Activated CD4-positive, alpha-beta T cell treated with anti-CD3 and anti-CD28 coated beads, Interleukin-2, amount 50 U/mL, for 16 hours (primary cell): Measurements from ENCODE around the gene GPR156.
"Not testable (repeated sequence)": the region's sequence is repeated elsewhere in the genome, so short reads cannot be mapped to it uniquely, and the experiment has no call there.

Experiments used
- DNase-seq: peaks from one replicate; pipeline ENCODE4 v3.0.0-alpha.2; 2020

GPR156 gene

GRCh38 chr3:120272286-120272685 is 12.7 kb downstream of the GPR156 start:
- DNase-seq = no peak

- no peak for DNase-seq
Measured at GRCh38 chr3:120265989-120266388, 19.0 kb downstream of the GPR156 start.

- DNase-seq = no peak
Measured at GRCh38 chr3:120264963-120265362, 20.1 kb downstream of the GPR156 start.

GRCh38 chr3:120263792-120264191 is 21.2 kb downstream of the GPR156 start:
- DNase-seq = no peak

GRCh38 chr3:120258009-120258408 is 27.0 kb downstream of the GPR156 start:
- no peak for DNase-seq

- DNase-seq = no peak
Measured at GRCh38 chr3:120245386-120245785, 39.6 kb downstream of the GPR156 start.

- no peak for DNase-seq
Measured at GRCh38 chr3:120244834-120245225, 40.2 kb downstream of the GPR156 start.

GRCh38 chr3:120239644-120240043 is 45.4 kb downstream of the GPR156 start:
- no peak for DNase-seq

GRCh38 chr3:120227710-120228347 is 57.2 kb downstream of the GPR156 start:
- no peak for DNase-seq

GRCh38 chr3:120224237-120224636 is 60.8 kb downstream of the GPR156 start:
- no peak for DNase-seq

GRCh38 chr3:120218981-120219380 is 66.0 kb downstream of the GPR156 start:
- DNase-seq = no peak

- DNase-seq = not testable (repeated sequence)
Measured at GRCh38 chr3:120216633-120217032, 68.4 kb downstream of the GPR156 start.

- no peak for DNase-seq
Measured at GRCh38 chr3:120214176-120214575, 70.8 kb downstream of the GPR156 start.

- no peak for DNase-seq
Measured at GRCh38 chr3:120212505-120212904, 72.5 kb downstream of the GPR156 start.

GRCh38 chr3:120209425-120209824 is 75.6 kb downstream of the GPR156 start:
- no peak for DNase-seq

GRCh38 chr3:120204338-120204737 is 80.7 kb downstream of the GPR156 start:
- DNase-seq = no peak

- no peak for DNase-seq
Measured at GRCh38 chr3:120203621-120204020, 81.4 kb downstream of the GPR156 start.

- DNase-seq = no peak
Measured at GRCh38 chr3:120203016-120203415, 82.0 kb downstream of the GPR156 start.

- DNase-seq = no peak
Measured at GRCh38 chr3:120202363-120202762, 82.7 kb downstream of the GPR156 start.

GRCh38 chr3:120200493-120201235 is 84.4 kb downstream of the GPR156 start:
- DNase-seq = no peak

GRCh38 chr3:120198305-120198878 is 86.6 kb downstream of the GPR156 start:
- peak; percentile 14 for DNase-seq

- DNase-seq = no peak
Measured at GRCh38 chr3:120196812-120197211, 88.2 kb downstream of the GPR156 start.

- DNase-seq = no peak
Measured at GRCh38 chr3:120196333-120196732, 88.7 kb downstream of the GPR156 start.

- DNase-seq = no peak
Measured at GRCh38 chr3:120193554-120193953, 91.5 kb downstream of the GPR156 start.
